Renal cortex interstitium (tissue), 11 donors: ENCODE data around the gene CLINT1. TPM values are rescaled to one million over a fixed set of nuclear protein-coding genes. Genes with fewer than 3 reads are reported as not detected.

ENCODE experiments used
- DNase-seq, 11 donors: peaks; one replicate each; pipeline ENCODE4 v3.0.0-alpha.2; 2013; ENCODE audit warnings: low read depth in 9 of 11, low spot score in 4 of 11; ENCODE audit errors: extremely low read depth in 1 of 11
- polyA plus RNA-seq, 3 donors: library from polyadenylated mRNA; unstranded; fragments of 120-200 nt; gene quantifications; one replicate each; pipeline ENCODE4 v1.2.1, GENCODE V29; 2013; ENCODE audit not compliant: insufficient read length in 3 of 3

Gene CLINT1
- polyA plus RNA-seq, 3 donors = 116 to 141 (median 135) TPM

DNA sequence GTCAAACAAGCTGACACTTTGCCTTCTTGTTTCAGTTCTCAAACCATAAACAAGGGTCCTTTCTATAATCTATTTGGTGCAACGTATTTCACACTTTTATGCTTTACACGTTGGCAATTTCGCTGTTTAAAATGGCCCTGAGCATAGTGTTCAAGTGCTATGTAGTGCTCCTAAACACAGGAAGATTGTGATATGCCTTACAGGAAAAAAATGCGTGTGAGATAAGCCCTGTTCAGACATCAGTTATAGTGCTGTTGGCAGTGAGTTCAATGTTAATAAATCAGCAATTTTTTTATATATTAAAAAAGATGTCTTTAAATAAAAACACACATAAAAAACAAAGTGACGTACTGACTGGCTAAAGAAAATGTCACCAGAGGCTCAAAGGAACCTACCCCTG, 23.9 kb downstream of the CLINT1 start:
- DNase-seq = no peak

DNA sequence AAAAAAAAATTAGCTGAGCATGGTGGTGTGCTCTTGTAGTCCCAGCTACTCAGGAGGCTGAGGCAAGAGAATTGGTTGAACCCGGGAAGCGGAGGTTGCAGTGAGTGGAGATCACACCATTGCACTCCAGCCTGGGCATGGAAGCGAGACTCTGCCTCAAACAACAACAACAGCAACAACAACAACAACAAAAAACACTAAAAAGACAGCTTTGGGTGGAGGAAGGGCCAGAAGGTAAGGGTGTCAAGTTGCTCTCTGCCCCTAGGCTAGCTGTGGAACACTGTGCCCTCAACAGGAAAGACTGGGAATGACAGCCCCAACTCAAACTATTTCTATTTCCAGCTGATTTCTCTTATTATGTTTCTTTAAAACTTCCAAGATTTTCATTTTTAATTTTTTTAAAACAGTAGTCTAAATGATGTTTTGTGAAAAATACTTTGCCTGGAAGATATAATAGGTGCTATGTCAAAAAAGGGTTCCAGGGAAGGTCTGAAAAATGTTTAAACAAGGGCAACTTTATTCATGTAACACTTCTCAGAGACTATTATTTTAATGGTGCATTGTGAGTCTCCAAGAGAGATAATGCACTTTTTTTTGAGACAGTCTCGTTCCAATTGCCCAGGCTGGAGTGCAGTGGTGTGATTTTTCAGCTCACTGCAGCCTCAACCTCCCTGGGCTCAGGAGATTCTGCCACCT, 29.9 kb downstream of the CLINT1 start:
- DNase-seq = no peak

- no peak for DNase-seq
These were observed 30.6 kb downstream of the CLINT1 start for GRCh38 chr5:157828105-157828943.

- DNase-seq = peak in 4 of 11 donors; percentile 21 to 48 (median 32)
These were observed 31.5 kb downstream of the CLINT1 start for GRCh38 chr5:157827423-157827822.

- DNase-seq = no peak
These were observed 35.3 kb downstream of the CLINT1 start for GRCh38 chr5:157823655-157824054.

DNA sequence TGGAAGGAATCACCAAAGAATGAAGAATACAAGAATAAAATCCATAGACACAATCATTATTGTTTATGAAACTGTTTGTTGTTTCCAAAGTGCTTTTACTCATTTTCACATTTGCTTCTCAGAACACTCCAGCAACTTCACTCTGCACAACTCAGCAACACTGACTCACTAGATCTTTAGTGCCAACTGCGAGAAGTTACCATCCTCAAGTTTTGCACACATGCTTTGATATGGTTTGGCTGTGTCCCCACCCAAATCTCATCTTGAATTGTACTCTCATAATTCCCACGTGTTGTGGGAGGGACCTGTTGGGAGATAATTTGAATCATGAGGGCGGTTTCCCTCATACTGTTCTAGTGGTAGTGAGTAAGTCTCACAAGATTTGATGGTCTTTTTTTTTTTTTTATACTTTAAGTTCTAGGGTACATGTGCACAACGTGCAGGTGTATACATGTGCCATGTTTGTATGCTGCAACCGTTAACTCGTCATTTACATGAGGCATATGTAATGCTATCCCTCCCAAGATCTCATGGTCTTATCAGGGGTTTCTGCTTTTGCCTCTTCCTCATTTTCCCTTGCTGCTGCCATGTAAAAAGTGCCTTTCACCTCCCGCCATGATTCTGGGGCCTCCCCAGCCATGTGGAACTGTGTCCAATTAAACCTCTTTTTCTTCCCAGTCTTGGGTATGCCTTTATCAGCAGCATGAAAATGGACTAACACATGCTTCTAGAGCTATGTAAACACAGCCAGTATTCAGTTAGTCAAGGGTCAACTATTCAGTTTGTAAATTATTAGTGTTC, 36.9 kb downstream of the CLINT1 start:
- no peak for DNase-seq

DNA sequence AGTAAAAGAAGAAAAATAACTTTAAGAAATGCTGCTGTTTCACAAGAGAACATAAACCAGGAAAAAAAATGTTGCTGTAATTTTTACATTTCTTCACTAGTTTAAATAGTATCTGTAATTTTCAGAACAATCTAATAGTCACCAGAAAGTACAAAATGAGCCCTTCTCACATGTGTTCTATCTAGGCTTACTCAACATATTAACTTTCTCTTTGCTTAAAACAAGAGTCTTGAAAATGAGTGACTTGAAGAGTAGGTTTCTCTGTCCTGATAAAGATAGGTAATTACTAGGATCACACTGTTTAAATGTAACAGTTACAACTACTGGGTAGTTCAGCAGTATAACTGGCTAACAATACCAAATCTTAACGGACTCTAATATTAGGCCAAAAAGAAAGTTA, 37.5 kb downstream of the CLINT1 start:
- no peak for DNase-seq

DNA sequence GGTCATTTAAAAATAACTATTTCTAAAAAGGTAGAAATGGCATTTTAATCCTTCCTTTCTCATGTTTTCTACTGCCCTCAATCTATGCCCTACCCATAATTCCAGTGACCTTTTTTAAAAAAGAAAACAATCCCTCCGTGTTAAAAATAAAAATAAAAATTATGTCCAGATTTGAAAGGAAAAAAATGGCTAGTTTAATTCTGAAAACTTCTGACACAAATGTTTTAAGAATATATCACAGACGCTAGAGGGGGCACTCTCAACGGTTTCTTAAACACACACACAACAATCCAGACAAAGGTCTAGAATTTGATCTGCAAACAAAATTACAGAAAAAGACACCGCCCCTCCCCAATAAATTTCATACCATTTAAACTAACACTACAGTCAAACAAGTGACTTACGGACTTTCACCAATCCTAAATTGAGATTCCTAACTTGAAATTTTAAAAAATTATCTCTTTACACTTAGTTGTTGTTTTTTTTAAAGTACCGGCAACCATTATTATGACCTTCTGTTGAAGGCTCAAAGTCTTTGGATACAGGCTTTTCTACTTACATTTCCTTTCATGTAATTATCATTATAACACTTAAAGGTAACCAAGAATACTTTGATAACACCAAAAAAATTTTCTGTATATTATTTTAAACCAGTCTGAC, 38.2 kb downstream of the CLINT1 start:
- DNase-seq = peak in 9 of 11 donors; percentile 36 to 63 (median 51)

- DNase-seq = peak in 3 of 11 donors; percentile 21 to 31 (median 24)
These were observed 39.3 kb downstream of the CLINT1 start for GRCh38 chr5:157819502-157820115.

DNA sequence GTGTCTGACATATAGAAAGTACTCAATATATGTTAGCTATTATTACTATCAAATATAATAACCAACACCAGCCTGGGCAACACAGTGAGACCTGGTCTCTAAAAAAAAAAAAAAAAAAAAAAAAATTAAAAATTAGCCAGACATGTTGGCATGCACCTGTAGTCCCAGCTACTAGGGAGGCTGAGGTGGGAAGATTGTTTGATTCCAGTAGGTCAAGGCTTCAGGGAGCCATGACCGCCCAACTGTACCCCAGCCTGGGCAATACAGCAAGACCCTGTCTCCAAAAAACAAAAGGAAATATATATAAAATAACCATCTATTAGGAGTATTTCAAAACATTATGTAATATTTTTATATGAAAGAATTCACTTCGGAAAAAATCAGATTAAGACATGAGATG, 40.6 kb downstream of the CLINT1 start:
- DNase-seq = no peak

DNA sequence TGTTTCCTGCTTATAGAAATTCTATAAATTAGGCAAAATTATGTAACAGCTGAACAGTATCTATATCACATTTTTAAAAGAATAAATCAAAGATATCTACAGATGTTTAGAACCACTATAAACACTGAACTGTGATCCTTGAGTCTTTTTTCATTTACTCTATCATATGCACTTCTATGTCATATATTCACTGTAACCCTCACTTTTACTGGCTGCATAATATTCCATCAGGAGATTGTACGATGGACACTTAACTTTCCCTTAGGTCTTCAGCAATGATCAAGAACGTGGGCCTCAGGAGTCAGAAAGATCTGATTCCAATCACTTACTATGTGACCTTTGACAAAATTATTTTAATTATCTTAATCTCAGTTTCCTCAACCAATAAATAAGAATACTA, 41.0 kb downstream of the CLINT1 start:
- no peak for DNase-seq

GRCh38 chr5:157817387-157817702, 41.6 kb downstream of the CLINT1 start:
- no peak for DNase-seq

DNA sequence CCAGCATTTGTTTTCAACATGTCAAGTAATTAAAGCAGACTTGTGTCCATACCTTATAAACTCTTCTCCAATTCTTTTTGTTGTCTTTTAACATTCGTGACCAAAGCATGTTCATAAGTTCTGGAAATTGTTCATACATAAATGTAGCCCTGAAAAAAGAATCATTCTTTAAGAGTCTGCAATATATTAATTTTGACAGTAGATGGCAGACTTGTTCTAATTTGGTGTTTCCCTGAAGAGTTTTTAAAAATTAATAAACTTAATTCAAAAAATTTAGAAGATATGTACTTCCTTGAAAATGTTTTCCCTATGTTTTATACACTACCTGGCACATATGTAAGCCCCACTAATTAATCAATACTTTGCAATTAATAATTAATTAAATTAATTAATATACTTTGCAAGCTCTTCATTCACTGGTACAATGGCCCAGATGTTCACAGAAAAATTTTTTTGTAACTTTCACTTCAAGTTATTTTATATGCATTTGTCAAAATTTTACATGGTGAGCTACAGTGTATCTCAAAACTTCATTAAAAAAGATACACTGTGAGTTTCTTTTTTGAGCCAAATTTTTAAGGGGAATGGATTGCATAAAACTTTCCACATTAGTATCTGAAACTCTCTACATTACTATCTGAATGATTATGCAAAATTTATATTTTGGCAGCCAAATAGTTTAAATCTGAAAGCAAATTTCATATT, 42.1 kb downstream of the CLINT1 start:
- no peak for DNase-seq

DNA sequence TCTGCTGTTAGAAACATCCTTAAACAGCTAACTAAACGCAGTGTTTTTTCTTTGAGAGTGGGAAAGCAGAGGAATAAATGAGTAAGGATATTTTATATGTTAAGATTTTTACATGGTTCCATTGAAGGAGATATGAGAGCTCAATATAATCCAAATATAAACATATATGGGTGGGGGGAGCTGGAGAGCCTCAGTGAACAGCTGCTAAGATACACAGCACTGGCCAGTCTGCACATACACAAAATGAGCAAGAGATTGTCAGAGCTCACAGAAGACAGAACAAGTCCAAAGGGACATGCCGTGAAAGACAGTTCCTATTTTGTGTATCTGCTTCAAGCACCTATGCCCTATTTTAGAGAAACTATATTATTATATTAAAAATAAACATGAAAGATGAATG, 46.9 kb downstream of the CLINT1 start:
- no peak for DNase-seq

- no peak for DNase-seq
These were observed 50.9 kb downstream of the CLINT1 start for GRCh38 chr5:157808043-157808442.

GRCh38 chr5:157802736-157803135, 56.2 kb downstream of the CLINT1 start:
- no peak for DNase-seq

DNA sequence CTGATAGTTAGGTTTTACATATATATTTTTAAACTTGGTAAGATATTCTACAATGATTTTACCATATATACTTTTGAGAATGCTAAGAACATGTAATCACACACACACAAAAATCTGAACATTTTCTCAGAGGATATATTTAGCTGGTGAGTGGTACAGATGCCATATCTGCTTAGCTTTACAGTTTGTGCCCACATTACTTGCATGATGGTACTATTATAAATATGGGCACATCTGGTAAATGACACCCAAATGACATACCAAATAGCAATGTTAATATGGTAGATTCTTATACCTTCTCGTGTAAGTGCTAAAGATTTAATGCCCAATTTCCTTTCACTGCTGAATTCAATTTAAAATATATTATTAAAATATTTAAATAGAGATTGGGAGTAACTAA, 58.8 kb downstream of the CLINT1 start:
- no peak for DNase-seq

DNA sequence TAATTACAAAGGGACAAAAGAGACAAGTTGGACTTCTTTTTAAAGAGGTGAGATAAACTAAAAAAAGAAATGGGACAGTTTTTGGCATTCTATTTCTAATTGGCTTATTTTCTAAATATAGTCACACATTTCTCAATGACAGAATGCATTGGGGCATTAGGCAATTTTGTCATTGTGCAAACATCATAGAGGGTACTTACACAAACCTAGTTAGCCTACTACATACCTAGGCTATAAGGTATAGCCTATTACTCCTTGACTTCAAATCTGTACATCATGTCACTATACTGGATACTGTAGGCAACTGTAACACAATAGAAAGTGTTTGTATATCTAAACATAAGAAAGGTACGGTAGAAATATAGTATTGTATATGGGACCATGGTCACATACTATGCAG, 59.4 kb downstream of the CLINT1 start:
- DNase-seq = no peak
